Endothelial cell of umbilical vein (primary cell): Measurements from ENCODE around the gene GRK5.

Experiments
- EZH2 ChIP-seq: IDR thresholded peaks from 2 replicates; pipeline ENCODE4 v1.6.1; 2012; ENCODE audit warnings: borderline replicate concordance, low read depth, mild to moderate bottlenecking, moderate library complexity, low read length, inconsistent platforms; ENCODE audit not compliant: severe bottlenecking
- POLR2A ChIP-seq: IDR thresholded peaks from 2 replicates; pipeline ENCODE4 v1.6.1; 2012; ENCODE audit warnings: low read depth, mild to moderate bottlenecking, control low read depth, low read length
- TF ChIP-seq, protein P1 (sequence below), 2 donors: IDR thresholded peaks; 1 replicate in 1 of 2; 2 replicates in 1 of 2; pipeline ENCODE4 v1.5.1; 2011; ENCODE audit warnings: low read length in 2 of 2, mild to moderate bottlenecking in 2 of 2, moderate library complexity in 2 of 2, control low read depth in 1 of 2, inconsistent platforms in 1 of 2, low read depth in 1 of 2; ENCODE audit not compliant: insufficient read depth in 1 of 2; ENCODE audit errors: extremely low read depth in 1 of 2

DNA sequence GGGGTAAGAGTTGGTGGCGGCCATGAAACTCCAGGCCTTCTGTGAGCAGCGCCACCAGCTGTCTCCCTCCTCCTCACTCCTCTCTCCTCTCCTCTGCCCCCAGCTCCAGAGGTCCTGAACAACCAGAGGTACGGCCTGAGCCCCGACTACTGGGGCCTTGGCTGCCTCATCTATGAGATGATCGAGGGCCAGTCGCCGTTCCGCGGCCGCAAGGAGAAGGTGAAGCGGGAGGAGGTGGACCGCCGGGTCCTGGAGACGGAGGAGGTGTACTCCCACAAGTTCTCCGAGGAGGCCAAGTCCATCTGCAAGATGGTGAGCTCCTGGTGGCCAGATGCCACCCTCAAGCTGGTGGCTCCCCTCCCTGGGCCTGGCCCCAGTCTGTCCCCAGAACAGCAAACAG, 236.1 kb downstream of the GRK5 start:
- TF ChIP-seq, protein P1, sequence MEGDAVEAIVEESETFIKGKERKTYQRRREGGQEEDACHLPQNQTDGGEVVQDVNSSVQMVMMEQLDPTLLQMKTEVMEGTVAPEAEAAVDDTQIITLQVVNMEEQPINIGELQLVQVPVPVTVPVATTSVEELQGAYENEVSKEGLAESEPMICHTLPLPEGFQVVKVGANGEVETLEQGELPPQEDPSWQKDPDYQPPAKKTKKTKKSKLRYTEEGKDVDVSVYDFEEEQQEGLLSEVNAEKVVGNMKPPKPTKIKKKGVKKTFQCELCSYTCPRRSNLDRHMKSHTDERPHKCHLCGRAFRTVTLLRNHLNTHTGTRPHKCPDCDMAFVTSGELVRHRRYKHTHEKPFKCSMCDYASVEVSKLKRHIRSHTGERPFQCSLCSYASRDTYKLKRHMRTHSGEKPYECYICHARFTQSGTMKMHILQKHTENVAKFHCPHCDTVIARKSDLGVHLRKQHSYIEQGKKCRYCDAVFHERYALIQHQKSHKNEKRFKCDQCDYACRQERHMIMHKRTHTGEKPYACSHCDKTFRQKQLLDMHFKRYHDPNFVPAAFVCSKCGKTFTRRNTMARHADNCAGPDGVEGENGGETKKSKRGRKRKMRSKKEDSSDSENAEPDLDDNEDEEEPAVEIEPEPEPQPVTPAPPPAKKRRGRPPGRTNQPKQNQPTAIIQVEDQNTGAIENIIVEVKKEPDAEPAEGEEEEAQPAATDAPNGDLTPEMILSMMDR (IDR thresholded peaks at IDR 0.05; ENCODE audit: extremely low read depth in 1 of 2, insufficient read depth in 1 of 2, low read depth in 1 of 2, low read length in 2 of 2) = no peak
- no peak for TF ChIP-seq EZH2
- TF ChIP-seq POLR2A = no peak
